Stimulated activated CD4-positive, alpha-beta T cell treated with anti-CD3 and anti-CD28 coated beads, Interleukin-12 subunit alpha, Interleukin-12 subunit beta, amount 100 ng/mL, for 48 hours (primary cell): Measurements from ENCODE around the gene TRMU.

Experiments used
- DNase-seq, 3 donors: peaks; one replicate each; pipeline ENCODE4 v3.0.0-alpha.2; 2020; ENCODE audit warnings: low read depth in 2 of 3, low spot score in 1 of 3

TRMU gene

GRCh38 chr22:46336119-46337078, 885 bp downstream of the TRMU start:
- DNase-seq: no peak

GRCh38 chr22:46337870-46338269, 2.4 kb downstream of the TRMU start:
- no peak for DNase-seq

GRCh38 chr22:46338636-46339035, 3.1 kb downstream of the TRMU start:
- DNase-seq: no peak

- no peak for DNase-seq
Measured at GRCh38 chr22:46339956-46340355, 4.4 kb downstream of the TRMU start.

- no peak for DNase-seq
Measured at GRCh38 chr22:46340676-46341075, 5.2 kb downstream of the TRMU start.

- no peak for DNase-seq
Measured at GRCh38 chr22:46346680-46347405, 11.3 kb downstream of the TRMU start.

GRCh38 chr22:46347646-46348045, 12.1 kb downstream of the TRMU start:
- no peak for DNase-seq

GRCh38 chr22:46348099-46348695, 12.7 kb downstream of the TRMU start:
- no peak for DNase-seq

GRCh38 chr22:46349238-46349637, 13.7 kb downstream of the TRMU start:
- no peak for DNase-seq

- DNase-seq: no peak
Measured at GRCh38 chr22:46349681-46350080, 14.2 kb downstream of the TRMU start.

- DNase-seq: no peak
Measured at GRCh38 chr22:46350121-46350520, 14.6 kb downstream of the TRMU start.

- no peak for DNase-seq
Measured at GRCh38 chr22:46350646-46351045, 15.1 kb downstream of the TRMU start.

- no peak for DNase-seq
Measured at GRCh38 chr22:46351131-46351735, 15.7 kb downstream of the TRMU start.

GRCh38 chr22:46351767-46352166, 16.3 kb downstream of the TRMU start:
- DNase-seq: no peak

GRCh38 chr22:46352276-46352675, 16.8 kb downstream of the TRMU start:
- DNase-seq: no peak

GRCh38 chr22:46352691-46353386, 17.3 kb downstream of the TRMU start:
- DNase-seq: no peak

- DNase-seq: no peak
Measured at GRCh38 chr22:46353483-46354105, 18.1 kb downstream of the TRMU start.

- DNase-seq: no peak
Measured at GRCh38 chr22:46354176-46354992, 18.9 kb downstream of the TRMU start.

- DNase-seq: no peak
Measured at GRCh38 chr22:46354993-46355305, 19.4 kb downstream of the TRMU start.
